MCF 10A (cell line): ENCODE data around the gene GPRC5D. TPM values are rescaled to one million over a fixed set of nuclear protein-coding genes. Genes with fewer than 3 reads are reported as not detected.

ENCODE experiments used
- BruUV-seq: library from RNA; stranded (reverse); fragments of 400-500 nt; replicated peaks from 2 replicates; lab custom pipeline; 2021; lab: Mats Ljungman, UMichigan
- CTCF ChIA-PET: fragments of 300-600 bp; sonication (Branson Sonifier 250); formaldehyde crosslinking; extraction: SDS; loops from one replicate; lab custom pipeline; 2021; ENCODE audit warnings: antibody characterized with exemption, inconsistent platforms; lab: Yijun Ruan, JAX
- POLR2A ChIA-PET: fragments of 300-600, 350-650 bp; sonication (Branson Sonifier 250); formaldehyde crosslinking; extraction: SDS; loops from one replicate; lab custom pipeline; 2020; ENCODE audit warnings: antibody characterized with exemption, inconsistent platforms; lab: Yijun Ruan, JAX
- DNase-seq: peaks from one replicate; pipeline ENCODE4 v3.0.0-alpha.2; 2018; ENCODE audit not compliant: unreplicated experiment
- H3K27ac Mint-ChIP-seq: one replicate; pipeline ENCODE4 v1.8.0; 2022; ENCODE audit warnings: mild to moderate bottlenecking, low read depth, mixed read lengths; ENCODE audit not compliant: unreplicated experiment
- H3K27me3 Mint-ChIP-seq: one replicate; pipeline ENCODE4 v1.8.0; 2022; ENCODE audit warnings: mixed read lengths; ENCODE audit not compliant: insufficient read depth, unreplicated experiment
- H3K36me3 Mint-ChIP-seq: one replicate; pipeline ENCODE4 v1.8.0; 2022; ENCODE audit warnings: mild to moderate bottlenecking, moderate library complexity, mixed read lengths; ENCODE audit not compliant: insufficient read depth, unreplicated experiment
- H3K4me1 Mint-ChIP-seq: one replicate; pipeline ENCODE4 v1.8.0; 2022; ENCODE audit warnings: mixed read lengths; ENCODE audit not compliant: insufficient read depth, unreplicated experiment
- H3K4me3 Mint-ChIP-seq: one replicate; pipeline ENCODE4 v1.8.0; 2022; ENCODE audit warnings: mild to moderate bottlenecking, moderate library complexity, mixed read lengths; ENCODE audit not compliant: unreplicated experiment
- H3K9me3 Mint-ChIP-seq: one replicate; pipeline ENCODE4 v1.8.0; 2022; ENCODE audit warnings: mixed read lengths; ENCODE audit not compliant: unreplicated experiment
- intact Hi-C: fragments of 100-400 bp; cut with micrococcal nuclease; formaldehyde crosslinking; loops from 2 replicates; pipeline ENCODE4 v1.14.1; 2022
- total RNA-seq: library from RNA; stranded (reverse); gene quantifications from 2 replicates; pipeline ENCODE4 v1.2.3, GENCODE V29; 2022
- TF ChIP-seq, protein P1 (sequence below): fragments of 200-600 bp; IDR thresholded peaks from one replicate; pipeline ENCODE4 v1.8.0; 2022; ENCODE audit warnings: antibody characterized with exemption, mild to moderate bottlenecking; ENCODE audit not compliant: unreplicated experiment

GPRC5D gene
- total RNA-seq, 1 experiment from 2014 or later, result not detected

DNA sequence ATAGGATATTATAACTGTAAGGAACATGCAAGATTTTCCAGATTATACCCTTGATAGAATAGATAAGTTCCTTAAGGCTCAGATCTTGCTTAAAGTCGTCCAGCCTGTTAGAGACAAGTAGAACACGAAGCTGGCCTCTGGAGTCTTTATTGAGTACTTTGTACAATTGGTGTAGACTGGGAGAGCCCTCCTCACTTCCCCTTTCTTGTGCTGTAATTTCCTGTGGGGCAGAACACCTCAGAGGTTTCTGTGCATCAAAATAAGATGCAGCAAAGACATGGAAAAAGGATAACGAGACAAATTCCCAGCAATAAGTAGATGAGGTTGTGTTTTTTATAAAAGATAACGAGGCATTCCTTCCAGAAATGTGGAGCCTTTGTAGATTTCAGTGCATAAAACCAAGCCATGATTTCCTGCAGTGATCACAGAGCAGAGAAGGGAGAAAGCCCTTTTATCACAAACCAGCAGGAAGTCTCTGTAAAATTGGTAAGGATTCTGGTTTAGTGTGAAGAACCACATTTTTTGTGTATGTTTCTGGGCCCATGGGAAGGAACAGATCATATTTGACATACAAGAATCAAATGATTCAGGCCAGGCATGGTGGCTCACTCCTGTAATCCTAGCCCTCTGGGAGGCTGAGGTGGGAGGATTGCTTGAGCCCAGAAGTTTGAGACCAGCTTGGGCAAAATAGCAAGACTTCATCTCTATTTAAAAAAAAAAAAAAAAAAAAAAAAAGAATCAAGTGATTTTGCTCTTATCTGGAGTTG is 42.6 kb downstream of the GPRC5D start:
- TF ChIP-seq, protein P1, sequence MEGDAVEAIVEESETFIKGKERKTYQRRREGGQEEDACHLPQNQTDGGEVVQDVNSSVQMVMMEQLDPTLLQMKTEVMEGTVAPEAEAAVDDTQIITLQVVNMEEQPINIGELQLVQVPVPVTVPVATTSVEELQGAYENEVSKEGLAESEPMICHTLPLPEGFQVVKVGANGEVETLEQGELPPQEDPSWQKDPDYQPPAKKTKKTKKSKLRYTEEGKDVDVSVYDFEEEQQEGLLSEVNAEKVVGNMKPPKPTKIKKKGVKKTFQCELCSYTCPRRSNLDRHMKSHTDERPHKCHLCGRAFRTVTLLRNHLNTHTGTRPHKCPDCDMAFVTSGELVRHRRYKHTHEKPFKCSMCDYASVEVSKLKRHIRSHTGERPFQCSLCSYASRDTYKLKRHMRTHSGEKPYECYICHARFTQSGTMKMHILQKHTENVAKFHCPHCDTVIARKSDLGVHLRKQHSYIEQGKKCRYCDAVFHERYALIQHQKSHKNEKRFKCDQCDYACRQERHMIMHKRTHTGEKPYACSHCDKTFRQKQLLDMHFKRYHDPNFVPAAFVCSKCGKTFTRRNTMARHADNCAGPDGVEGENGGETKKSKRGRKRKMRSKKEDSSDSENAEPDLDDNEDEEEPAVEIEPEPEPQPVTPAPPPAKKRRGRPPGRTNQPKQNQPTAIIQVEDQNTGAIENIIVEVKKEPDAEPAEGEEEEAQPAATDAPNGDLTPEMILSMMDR, result no peak
- TSS peak; percentile 9 for BruUV-seq
- DNase-seq, result no peak
- H3K27ac Mint-ChIP-seq, result no peak overlapping the region
- CTCF ChIA-PET, result interaction anchor here (0.6 to 1.9 kb wide), 5 partner anchors 9 to 313 kb away, joined by 3 to 6 read pairs (median 4); no protein-coding TSS in a partner anchor
- no peaks in the 10 kb centered on the region for H3K27me3 Mint-ChIP-seq
- H3K4me3 Mint-ChIP-seq, result no peak overlapping the region
- no peaks in the 10 kb centered on the region for H3K9me3 Mint-ChIP-seq
- POLR2A ChIA-PET, result no interaction called here
- H3K4me1 Mint-ChIP-seq, result peaks cover 16% of the 10 kb centered on the region
- intact Hi-C loops, result no loop called here
- peaks cover 61% of the 10 kb centered on the region for H3K36me3 Mint-ChIP-seq

DNA sequence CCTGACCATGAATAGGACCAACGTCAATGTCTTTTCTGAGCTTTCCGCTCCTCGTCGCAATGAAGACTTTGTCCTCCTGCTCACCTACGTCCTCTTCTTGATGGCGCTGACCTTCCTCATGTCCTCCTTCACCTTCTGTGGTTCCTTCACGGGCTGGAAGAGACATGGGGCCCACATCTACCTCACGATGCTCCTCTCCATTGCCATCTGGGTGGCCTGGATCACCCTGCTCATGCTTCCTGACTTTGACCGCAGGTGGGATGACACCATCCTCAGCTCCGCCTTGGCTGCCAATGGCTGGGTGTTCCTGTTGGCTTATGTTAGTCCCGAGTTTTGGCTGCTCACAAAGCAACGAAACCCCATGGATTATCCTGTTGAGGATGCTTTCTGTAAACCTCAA is 43.3 kb downstream of the GPRC5D start:
- H3K27me3 Mint-ChIP-seq, result no peaks in the 10 kb centered on the region
- no peak overlapping the region for H3K27ac Mint-ChIP-seq
- CTCF ChIA-PET, result interaction anchor here (0.7 to 1.9 kb wide), 5 partner anchors 8 to 304 kb away, joined by 3 to 13 read pairs (median 5); no protein-coding TSS in a partner anchor
- peaks cover 66% of the 10 kb centered on the region for H3K36me3 Mint-ChIP-seq
- intact Hi-C loops, result no loop called here
- H3K4me3 Mint-ChIP-seq, result no peak overlapping the region
- TF ChIP-seq, protein P1, result no peak
- no TSS peak for BruUV-seq
- no peak for DNase-seq
- POLR2A ChIA-PET, result interaction anchor here (0.7 to 1.0 kb wide), 2 partner anchors 9 to 297 kb away, joined by 3 to 4 read pairs; partner anchors contain the start of gene CREBL2
- H3K9me3 Mint-ChIP-seq, result no peaks in the 10 kb centered on the region
- H3K4me1 Mint-ChIP-seq, result peaks cover 23% of the 10 kb centered on the region

DNA sequence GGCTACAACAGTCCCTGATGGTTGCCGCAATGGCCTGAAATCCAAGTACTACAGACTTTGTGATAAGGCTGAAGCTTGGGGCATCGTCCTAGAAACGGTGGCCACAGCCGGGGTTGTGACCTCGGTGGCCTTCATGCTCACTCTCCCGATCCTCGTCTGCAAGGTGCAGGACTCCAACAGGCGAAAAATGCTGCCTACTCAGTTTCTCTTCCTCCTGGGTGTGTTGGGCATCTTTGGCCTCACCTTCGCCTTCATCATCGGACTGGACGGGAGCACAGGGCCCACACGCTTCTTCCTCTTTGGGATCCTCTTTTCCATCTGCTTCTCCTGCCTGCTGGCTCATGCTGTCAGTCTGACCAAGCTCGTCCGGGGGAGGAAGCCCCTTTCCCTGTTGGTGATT is 43.7 kb downstream of the GPRC5D start:
- no TSS peak for BruUV-seq
- H3K27me3 Mint-ChIP-seq, result no peaks in the 10 kb centered on the region
- intact Hi-C loops, result no loop called here
- ChIA-PET POLR2A (interaction anchor here (0.7 to 1.0 kb wide), 3 partner anchors 9 to 297 kb away, joined by 3 to 4 read pairs (median 3); partner anchors contain the start of gene CREBL2), CTCF (interaction anchor here (0.6 to 1.9 kb wide), 7 partner anchors 8 to 304 kb away, joined by 3 to 13 read pairs (median 5); no protein-coding TSS in a partner anchor)
- no peak for DNase-seq
- no peaks in the 10 kb centered on the region for H3K9me3 Mint-ChIP-seq
- TF ChIP-seq, protein P1, result no peak
- peaks cover 26% of the 10 kb centered on the region for H3K4me1 Mint-ChIP-seq
- H3K36me3 Mint-ChIP-seq, result peaks cover 66% of the 10 kb centered on the region
- no peak overlapping the region for H3K27ac Mint-ChIP-seq
- H3K4me3 Mint-ChIP-seq, result no peak overlapping the region

DNA sequence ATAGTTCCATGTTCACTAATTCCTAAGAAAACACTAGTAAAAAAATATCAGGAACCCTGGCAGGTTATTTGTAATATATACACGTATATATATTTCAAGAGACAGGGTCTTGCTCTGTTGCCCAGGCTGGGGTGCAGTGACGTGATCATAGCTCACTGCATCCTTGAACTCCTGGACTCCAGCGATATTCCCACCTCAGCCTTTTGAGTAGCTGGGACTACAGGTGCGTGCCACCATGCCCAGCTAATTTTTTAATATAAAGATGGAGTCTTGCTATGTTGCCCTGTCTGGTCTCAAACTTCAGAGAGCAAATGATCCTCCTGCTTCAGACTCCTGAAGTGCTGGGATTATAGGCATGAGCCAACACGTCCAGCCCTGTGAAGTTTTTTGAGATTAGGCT is 44.4 kb downstream of the GPRC5D start:
- DNase-seq, result no peak
- no TSS peak for BruUV-seq
- CTCF ChIA-PET, result interaction anchor here (0.8 to 1.9 kb wide), 4 partner anchors 9 to 76 kb away, joined by 4 to 13 read pairs (median 6); no protein-coding TSS in a partner anchor
- Mint-ChIP-seq H3K4me1 (peaks cover 26% of the 10 kb centered on the region), H3K9me3 (no peaks in the 10 kb centered on the region), H3K27me3 (no peaks in the 10 kb centered on the region), H3K36me3 (peaks cover 62% of the 10 kb centered on the region), H3K4me3 (no peak overlapping the region), H3K27ac (no peak overlapping the region)
- intact Hi-C loops, result no loop called here
- POLR2A ChIA-PET, result interaction anchor here (0.6 to 1.0 kb wide), 3 partner anchors 91 to 385 kb away, joined by 3 read pairs; partner anchors contain the start of gene CREBL2
- TF ChIP-seq, protein P1, result no peak
